ENCODE results near the gene CERS6.

CERS6 gene

GRCh38 chr2:168584911-168585310 lies 128.8 kb downstream of the CERS6 start:
- H3K36me3 ChIP-seq: no peaks in the 10 kb centered on the region
- H3K27me3 ChIP-seq: no peaks in the 10 kb centered on the region
- no peaks in the 10 kb centered on the region for H3K9me3 ChIP-seq
- H3K4me1 ChIP-seq: peaks cover 4% of the 10 kb centered on the region; the same call in 1 of the 2 replicates
- no peak for TF ChIP-seq CTCF (IDR thresholded peaks at IDR 0.05; ENCODE audit: low read depth, low read length)
- no peak overlapping the region for H3K4me3 ChIP-seq (ENCODE audit: low read depth, low read length)
- no peak for DNase-seq

DNA sequence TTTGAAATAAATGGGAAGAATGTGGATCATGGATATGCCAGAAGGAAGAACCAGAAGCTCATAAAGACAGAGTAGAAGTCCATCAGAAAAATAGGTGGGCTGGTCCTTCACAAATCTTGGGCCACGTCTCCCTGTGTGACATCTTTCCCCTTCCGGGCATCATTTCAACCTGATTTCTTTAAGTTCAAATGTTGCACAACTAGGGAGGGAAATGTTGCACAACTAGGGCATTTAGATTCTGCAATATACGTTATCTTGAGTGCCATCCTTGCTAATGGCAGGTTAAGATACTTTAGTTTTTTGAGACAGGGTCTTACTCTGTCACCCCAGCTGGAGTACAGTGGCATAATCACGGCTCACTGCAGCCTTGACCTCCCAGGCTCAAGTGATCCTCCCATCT lies 129.6 kb downstream of the CERS6 start:
- Histone ChIP-seq H3K27me3 (no peaks in the 10 kb centered on the region), H3K4me1 (peaks cover 4% of the 10 kb centered on the region; the same call in 1 of the 2 replicates), H3K36me3 (no peaks in the 10 kb centered on the region), H3K4me3 (ENCODE audit: low read depth, low read length) (no peak overlapping the region), H3K9me3 (no peaks in the 10 kb centered on the region)
- TF ChIP-seq CTCF (IDR thresholded peaks at IDR 0.05; ENCODE audit: low read depth, low read length): no peak
- no peak for DNase-seq

DNA sequence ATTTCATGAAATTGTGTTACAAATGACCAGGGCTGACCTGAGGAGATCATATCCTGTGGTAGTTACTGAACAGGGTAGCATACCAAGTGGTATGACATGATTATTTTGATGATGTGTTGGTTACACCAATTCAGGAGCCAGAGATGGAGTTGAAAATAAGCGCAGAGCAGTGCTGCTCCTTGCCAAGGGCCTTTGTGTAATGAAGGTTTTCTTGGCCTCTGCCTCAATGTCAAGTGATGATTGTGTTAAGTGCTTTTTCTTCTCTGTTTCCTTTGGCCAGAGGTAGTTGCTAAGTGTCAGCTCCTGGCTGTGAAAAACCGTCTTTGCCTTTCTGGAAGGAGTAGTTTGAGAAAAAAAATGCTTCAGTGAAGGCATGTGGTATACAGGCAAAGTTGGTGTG lies 131.2 kb downstream of the CERS6 start:
- Histone ChIP-seq H3K4me1 (peaks cover 4% of the 10 kb centered on the region; the same call in 1 of the 2 replicates), H3K4me3 (ENCODE audit: low read depth, low read length) (no peak overlapping the region), H3K27me3 (no peaks in the 10 kb centered on the region), H3K9me3 (no peaks in the 10 kb centered on the region), H3K36me3 (no peaks in the 10 kb centered on the region)
- no peak for DNase-seq
- TF ChIP-seq CTCF (IDR thresholded peaks at IDR 0.05; ENCODE audit: low read depth, low read length): no peak

- no peak for TF ChIP-seq CTCF (IDR thresholded peaks at IDR 0.05; ENCODE audit: low read depth, low read length)
- no peaks in the 10 kb centered on the region for H3K36me3 ChIP-seq
- no peak overlapping the region for H3K4me3 ChIP-seq (ENCODE audit: low read depth, low read length)
- no peaks in the 10 kb centered on the region for H3K27me3 ChIP-seq
- H3K4me1 ChIP-seq: no peaks in the 10 kb centered on the region
- no peaks in the 10 kb centered on the region for H3K9me3 ChIP-seq
- no peak for DNase-seq
Observed at GRCh38 chr2:168589236-168590211, 133.5 kb downstream of the CERS6 start.

DNA sequence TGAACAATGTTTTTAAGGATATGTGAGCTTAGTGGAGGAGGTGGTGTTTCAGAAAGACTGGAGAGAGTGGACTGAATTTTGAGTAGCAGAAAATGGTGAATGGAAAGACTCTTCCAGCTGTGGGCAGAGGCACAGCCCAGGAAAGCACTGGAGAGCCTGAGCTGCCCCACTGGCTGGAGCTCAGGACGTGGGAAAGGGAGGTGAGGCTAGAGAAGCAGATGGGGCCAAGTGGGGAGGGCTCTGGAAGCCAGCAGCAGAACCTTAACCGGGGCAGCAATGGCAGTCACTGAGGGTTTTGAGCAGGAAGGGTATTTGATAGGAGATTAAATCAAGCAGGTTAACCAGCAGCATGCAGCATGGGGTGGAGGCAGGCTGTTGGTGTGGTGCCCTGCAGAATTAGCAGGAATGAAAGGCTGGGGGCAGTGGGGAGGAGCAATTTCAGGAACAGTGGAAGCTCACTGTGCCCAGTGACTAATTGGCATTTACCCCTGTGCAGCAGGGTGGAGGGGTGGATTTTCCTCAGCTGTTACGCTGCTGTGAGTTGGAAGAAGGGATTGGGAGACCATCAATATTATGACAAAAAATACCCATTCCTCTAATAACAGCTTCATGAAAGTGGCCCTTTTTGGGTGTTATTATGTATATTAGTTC lies 136.2 kb downstream of the CERS6 start:
- no peaks in the 10 kb centered on the region for H3K36me3 ChIP-seq
- TF ChIP-seq CTCF (IDR thresholded peaks at IDR 0.05; ENCODE audit: low read depth, low read length): no peak
- no peak for DNase-seq

DNA sequence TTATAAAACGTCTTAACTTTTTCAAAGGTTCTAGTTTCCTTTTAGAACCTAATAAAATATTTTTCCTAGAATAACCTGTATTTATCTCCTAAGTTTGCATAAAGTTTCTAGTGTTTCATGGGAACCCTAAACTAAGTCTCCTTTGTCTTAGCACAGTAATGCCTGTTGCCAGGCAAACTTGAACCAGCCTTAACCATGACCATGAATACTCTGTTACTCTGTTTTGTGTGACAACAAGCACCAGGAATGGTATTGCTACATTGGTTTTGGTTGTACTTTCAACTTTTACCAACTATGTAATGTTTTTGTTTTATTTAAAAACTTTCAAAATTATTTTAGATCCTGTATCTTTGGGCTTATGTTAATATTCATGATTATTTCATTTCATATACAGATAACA lies 137.6 kb downstream of the CERS6 start:
- no peak overlapping the region for H3K4me3 ChIP-seq (ENCODE audit: low read depth, low read length)
- no peaks in the 10 kb centered on the region for H3K9me3 ChIP-seq
- no peak for DNase-seq
- H3K27me3 ChIP-seq: no peaks in the 10 kb centered on the region
- no peaks in the 10 kb centered on the region for H3K4me1 ChIP-seq
- TF ChIP-seq CTCF (IDR thresholded peaks at IDR 0.05; ENCODE audit: low read depth, low read length): no peak
- H3K36me3 ChIP-seq: no peaks in the 10 kb centered on the region

More for the DNA sequence above, 136.2 kb downstream of the CERS6 start:
- Histone ChIP-seq H3K4me3 (ENCODE audit: low read depth, low read length) (no peak overlapping the region), H3K4me1 (no peaks in the 10 kb centered on the region), H3K9me3 (no peaks in the 10 kb centered on the region), H3K27me3 (no peaks in the 10 kb centered on the region)

Measured in BE2C (cell line).